Spleen (tissue), 7 donors: ENCODE data around the gene NMT2.

Experiments
- POLR2A ChIP-seq, 3 donors: fragments of 450-650 bp; IDR thresholded peaks; one replicate each; pipeline ENCODE4 v1.5.1; 2017; ENCODE audit warnings: antibody characterized with exemption in 3 of 3, mild to moderate bottlenecking in 1 of 3
- TF ChIP-seq, protein P1 (sequence below), 11 experiments: fragments of 200-600 bp in 7 of 11; fragments of 450-650 bp in 4 of 11; sonication (generic) in 4 of 11; IDR thresholded peaks in 8 of 11; conservative IDR thresholded peaks in 3 of 11; 1 replicate in 7 of 11; 2 replicates in 4 of 11; pipeline versions ENCODE4 v1.4.0 to v1.8.0; 2016 to 2021; ENCODE audit warnings: antibody characterized with exemption in 11 of 11, inconsistent platforms in 4 of 11, mild to moderate bottlenecking in 1 of 11
- donor health status: DM: no; HTN: no; CAD: no; lungs with moderate emphysema.
- donor health status: DM: no; HTN: no; CAD: no.
- donor health status: DM: no; HTN: no; CAD: no.

GRCh38 chr10:15113766-15114165, 54.7 kb downstream of the NMT2 start:
- TF ChIP-seq, protein P1, sequence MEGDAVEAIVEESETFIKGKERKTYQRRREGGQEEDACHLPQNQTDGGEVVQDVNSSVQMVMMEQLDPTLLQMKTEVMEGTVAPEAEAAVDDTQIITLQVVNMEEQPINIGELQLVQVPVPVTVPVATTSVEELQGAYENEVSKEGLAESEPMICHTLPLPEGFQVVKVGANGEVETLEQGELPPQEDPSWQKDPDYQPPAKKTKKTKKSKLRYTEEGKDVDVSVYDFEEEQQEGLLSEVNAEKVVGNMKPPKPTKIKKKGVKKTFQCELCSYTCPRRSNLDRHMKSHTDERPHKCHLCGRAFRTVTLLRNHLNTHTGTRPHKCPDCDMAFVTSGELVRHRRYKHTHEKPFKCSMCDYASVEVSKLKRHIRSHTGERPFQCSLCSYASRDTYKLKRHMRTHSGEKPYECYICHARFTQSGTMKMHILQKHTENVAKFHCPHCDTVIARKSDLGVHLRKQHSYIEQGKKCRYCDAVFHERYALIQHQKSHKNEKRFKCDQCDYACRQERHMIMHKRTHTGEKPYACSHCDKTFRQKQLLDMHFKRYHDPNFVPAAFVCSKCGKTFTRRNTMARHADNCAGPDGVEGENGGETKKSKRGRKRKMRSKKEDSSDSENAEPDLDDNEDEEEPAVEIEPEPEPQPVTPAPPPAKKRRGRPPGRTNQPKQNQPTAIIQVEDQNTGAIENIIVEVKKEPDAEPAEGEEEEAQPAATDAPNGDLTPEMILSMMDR (IDR thresholded peaks at IDR 0.05 in 8 of 11, conservative IDR thresholded peaks at IDR 0.05 in 3 of 11), result no peak
- TF ChIP-seq POLR2A (IDR thresholded peaks at IDR 0.05), result no peak
